Measurements from ENCODE around the gene CSNK1D.

The CSNK1D gene

DNA sequence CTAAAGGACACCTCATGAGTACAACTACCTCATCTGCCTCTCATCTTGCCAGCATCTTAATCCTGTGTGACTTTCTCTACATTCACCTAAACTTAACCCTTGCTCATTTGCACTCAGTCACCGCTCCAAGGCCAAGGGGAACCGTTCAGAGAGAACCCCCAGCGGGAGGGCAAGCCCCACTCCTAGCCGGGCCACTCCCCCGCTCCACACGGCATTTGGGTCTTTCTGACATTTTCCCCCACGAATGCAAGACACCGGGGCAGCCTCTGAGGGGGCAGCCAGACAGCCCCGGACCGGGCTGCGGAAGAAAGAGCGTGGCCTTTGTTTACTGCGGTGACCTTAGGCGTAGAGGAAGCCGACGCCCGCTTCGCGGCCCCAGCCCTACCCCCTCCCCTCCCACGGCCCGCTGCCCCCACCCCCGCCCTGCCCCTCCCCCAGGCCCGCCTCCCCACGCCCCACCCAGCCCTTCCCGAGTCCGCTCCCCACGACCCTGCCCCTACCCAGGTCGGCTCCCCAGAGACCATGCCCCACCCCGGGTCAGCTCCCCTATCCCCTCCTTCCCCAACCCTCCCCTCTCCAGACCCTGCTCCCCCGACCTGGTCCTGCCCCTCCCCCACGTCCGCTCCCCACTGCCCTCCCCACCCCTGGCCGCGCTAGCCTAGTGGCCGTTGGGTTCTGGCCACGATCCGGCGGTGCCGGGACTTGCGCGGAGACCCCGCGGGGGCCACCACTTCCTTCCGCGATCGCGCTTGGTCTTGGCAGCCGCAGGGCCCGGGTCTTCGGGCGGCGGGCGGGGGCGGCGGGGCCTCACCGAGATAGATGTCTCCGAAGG is 789 bp downstream of the CSNK1D start:
- TF ChIP-seq, protein P1, sequence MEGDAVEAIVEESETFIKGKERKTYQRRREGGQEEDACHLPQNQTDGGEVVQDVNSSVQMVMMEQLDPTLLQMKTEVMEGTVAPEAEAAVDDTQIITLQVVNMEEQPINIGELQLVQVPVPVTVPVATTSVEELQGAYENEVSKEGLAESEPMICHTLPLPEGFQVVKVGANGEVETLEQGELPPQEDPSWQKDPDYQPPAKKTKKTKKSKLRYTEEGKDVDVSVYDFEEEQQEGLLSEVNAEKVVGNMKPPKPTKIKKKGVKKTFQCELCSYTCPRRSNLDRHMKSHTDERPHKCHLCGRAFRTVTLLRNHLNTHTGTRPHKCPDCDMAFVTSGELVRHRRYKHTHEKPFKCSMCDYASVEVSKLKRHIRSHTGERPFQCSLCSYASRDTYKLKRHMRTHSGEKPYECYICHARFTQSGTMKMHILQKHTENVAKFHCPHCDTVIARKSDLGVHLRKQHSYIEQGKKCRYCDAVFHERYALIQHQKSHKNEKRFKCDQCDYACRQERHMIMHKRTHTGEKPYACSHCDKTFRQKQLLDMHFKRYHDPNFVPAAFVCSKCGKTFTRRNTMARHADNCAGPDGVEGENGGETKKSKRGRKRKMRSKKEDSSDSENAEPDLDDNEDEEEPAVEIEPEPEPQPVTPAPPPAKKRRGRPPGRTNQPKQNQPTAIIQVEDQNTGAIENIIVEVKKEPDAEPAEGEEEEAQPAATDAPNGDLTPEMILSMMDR (IDR thresholded peaks at IDR 0.05; ENCODE audit: low read depth, low read length), result no peak
- peak overlapping the region; percentile 83 for H3K4me3 ChIP-seq (ENCODE audit: low read depth, low read length)
- no peak for DNase-seq (ENCODE audit: low read depth, low spot score)
- in situ Hi-C loops (cut with HindIII; ENCODE audit: low sequenced_read_pairs), result no loop called here

DNA sequence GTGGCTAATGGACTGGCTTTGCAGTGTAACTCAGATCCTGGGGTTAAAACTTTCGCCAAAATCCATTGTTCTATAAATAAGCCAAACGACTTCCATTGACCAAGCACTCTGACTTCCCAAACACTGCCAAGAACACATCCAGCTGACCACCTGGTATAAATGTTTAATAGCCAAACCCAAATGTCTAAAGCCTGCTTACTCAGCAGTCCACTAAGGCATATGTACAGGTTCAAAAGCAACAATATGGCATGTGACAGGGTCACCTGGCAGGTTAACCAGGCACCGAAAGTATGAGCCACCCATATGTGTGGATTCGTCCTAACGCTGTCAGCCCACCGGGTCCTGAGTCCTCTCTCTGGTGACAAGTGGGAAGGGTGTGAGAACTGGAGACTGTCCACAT is 2.1 kb downstream of the CSNK1D start:
- in situ Hi-C loops (cut with HindIII; ENCODE audit: low sequenced_read_pairs), result no loop called here
- no peak for DNase-seq (ENCODE audit: low read depth, low spot score)
- TF ChIP-seq, protein P1 (IDR thresholded peaks at IDR 0.05; ENCODE audit: low read depth, low read length), result no peak
- no peak overlapping the region for H3K4me3 ChIP-seq (ENCODE audit: low read depth, low read length)

DNA sequence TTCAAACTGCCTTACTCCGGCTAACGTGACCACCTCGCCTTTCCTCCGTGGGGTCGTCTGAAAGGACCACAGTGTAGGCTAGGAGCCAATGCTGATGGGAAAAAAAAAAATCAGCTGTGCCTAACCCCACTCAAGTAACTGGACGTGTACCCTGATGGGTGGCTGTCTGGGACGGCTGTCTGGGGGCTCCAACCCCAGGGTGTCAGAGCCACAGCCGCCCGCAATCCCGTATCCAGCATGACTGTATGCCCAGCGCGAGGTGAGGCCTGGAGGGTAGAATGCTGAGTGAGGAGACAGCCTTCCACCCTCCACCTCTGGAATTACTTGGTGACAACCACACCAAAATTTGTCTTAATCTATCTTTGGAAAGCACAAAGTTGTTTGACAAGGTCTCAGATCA is 2.8 kb downstream of the CSNK1D start:
- H3K4me3 ChIP-seq (ENCODE audit: low read depth, low read length), result no peak overlapping the region
- in situ Hi-C loops (cut with HindIII; ENCODE audit: low sequenced_read_pairs), result no loop called here
- no peak for DNase-seq (ENCODE audit: low read depth, low spot score)
- TF ChIP-seq, protein P1 (IDR thresholded peaks at IDR 0.05; ENCODE audit: low read depth, low read length), result no peak

GRCh38 chr17:82269882-82270500 is 3.5 kb downstream of the CSNK1D start:
- in situ Hi-C loops (cut with HindIII; ENCODE audit: low sequenced_read_pairs), result no loop called here
- DNase-seq (ENCODE audit: low read depth, low spot score), result no peak
- H3K4me3 ChIP-seq (ENCODE audit: low read depth, low read length), result no peak overlapping the region
- TF ChIP-seq, protein P1 (IDR thresholded peaks at IDR 0.05; ENCODE audit: low read depth, low read length), result no peak

GRCh38 chr17:82269138-82269881 is 4.2 kb downstream of the CSNK1D start:
- in situ Hi-C loops (cut with HindIII; ENCODE audit: low sequenced_read_pairs), result no loop called here
- no peak overlapping the region for H3K4me3 ChIP-seq (ENCODE audit: low read depth, low read length)
- no peak for DNase-seq (ENCODE audit: low read depth, low spot score)
- TF ChIP-seq, protein P1 (IDR thresholded peaks at IDR 0.05; ENCODE audit: low read depth, low read length), result no peak

DNA sequence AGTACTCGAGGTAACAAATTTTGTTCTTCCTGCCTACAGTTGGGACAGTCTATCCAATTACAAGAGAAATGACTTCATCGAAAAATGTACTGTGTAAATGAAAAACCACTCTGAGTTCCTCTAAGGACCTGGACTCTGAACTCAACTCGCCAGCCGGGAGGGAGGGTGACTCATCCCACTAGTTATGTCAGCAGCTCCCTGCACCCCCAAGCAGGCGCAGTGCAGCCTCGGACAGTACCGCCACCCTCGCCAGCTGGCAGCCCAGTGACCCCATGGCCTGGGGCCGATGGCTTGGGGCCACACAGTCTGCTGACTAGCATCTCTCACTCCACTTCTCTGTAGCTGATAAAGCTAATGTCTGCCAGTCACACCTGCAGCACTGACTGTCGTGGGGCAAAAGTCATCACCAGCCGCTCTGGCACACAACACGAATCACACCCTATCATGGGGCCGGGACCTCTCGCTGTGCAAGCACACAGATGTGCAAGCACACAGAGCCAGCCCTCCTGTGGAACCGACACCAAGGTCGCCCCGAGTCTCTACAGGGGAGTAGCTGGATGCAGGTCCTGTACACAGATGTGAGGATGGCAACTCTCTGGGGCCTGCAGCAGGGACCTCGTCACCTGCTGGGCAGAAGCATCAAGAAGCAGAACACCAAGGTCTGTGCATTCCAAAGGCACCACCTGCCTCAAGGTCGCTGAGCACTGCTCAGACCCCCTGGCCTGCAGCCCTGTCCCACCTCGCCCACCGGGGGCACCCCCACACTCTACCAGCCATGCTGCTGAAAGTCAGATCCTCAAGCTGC is 5.7 kb downstream of the CSNK1D start:
- peak overlapping the region; percentile 7 for H3K4me3 ChIP-seq (ENCODE audit: low read depth, low read length)
- in situ Hi-C loops (cut with HindIII; ENCODE audit: low sequenced_read_pairs), result no loop called here
- TF ChIP-seq, protein P1 (IDR thresholded peaks at IDR 0.05; ENCODE audit: low read depth, low read length), result peak; percentile 9
- DNase-seq (ENCODE audit: low read depth, low spot score), result peak; percentile 95

All from astrocyte of the spinal cord (primary cell).